ENCODE data around the gene FOXP2.

FOXP2 gene

GRCh38 chr7:114703677-114704076 lies 289.1 kb downstream of the FOXP2 start:
- in situ Hi-C loops (cut with HindIII; ENCODE audit: low sequenced_read_pairs) = no loop called here

- in situ Hi-C loops (cut with HindIII; ENCODE audit: low sequenced_read_pairs) = no loop called here
These were observed 294.0 kb downstream of the FOXP2 start for GRCh38 chr7:114708646-114709045.

- in situ Hi-C loops (cut with HindIII; ENCODE audit: low sequenced_read_pairs) = no loop called here
These were observed 295.9 kb downstream of the FOXP2 start for GRCh38 chr7:114710499-114710898.

DNA sequence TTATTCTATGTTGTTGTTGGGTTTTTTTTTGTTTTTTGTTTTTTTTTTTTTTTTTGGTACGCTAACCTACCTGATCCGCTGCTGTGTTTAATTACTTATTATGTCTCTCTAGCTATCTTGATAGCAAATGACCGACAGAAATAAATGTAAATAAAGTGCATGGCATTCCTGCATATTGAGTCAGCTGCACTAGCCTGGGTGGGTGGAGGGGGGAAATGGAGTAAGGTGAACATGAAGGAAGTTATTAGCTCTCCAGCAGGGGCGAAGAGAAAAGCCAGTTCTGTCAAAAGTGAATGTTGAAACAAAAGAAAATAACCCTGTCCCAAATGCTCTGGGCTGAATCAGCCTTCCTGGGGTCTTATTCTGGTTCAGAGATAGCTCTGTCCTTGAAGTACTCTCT lies 296.6 kb downstream of the FOXP2 start:
- in situ Hi-C loops (cut with HindIII; ENCODE audit: low sequenced_read_pairs) = no loop called here

- in situ Hi-C loops (cut with HindIII; ENCODE audit: low sequenced_read_pairs) = no loop called here
These were observed 301.3 kb downstream of the FOXP2 start for GRCh38 chr7:114715907-114716306.

DNA sequence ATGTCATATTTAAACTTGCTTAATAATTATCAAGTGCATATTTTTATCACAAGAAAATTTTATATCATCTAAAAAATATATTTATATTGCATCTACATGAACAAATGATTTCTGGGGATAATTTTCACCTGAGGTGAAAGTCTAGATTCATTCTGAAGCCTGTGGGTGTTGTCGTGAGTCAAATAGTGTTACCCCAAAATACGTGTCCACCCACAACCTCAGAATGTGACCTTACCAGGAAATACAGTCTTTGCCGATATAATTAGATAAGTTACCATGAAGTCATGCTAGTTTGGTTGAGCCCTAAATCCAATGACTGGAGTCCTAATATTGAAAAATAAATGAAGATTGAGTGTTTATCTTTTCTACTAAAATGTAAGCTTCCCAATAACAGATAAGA lies 304.2 kb downstream of the FOXP2 start:
- in situ Hi-C loops (cut with HindIII; ENCODE audit: low sequenced_read_pairs) = no loop called here

GRCh38 chr7:114720725-114721124 lies 306.1 kb downstream of the FOXP2 start:
- in situ Hi-C loops (cut with HindIII; ENCODE audit: low sequenced_read_pairs) = no loop called here

DNA sequence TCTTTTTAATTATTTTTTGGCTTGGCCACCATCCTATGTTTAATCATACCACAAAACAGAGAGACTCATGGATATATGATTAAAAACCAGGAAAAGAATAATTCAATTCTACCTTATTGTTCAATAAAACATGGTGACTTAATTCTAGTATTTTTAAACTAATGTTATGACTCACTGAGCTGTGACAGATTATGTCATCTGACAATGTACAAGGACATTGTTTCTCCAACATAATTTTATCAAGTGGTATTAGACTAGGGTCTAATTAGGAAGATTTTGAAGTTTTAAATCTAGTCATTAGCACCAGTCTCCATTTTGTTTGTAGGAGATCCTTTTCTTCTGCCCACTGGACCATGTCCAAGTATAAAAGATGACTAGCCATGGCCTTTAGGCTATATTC lies 307.9 kb downstream of the FOXP2 start:
- in situ Hi-C loops (cut with HindIII; ENCODE audit: low sequenced_read_pairs) = no loop called here

- in situ Hi-C loops (cut with HindIII; ENCODE audit: low sequenced_read_pairs) = no loop called here
These were observed 308.7 kb downstream of the FOXP2 start for GRCh38 chr7:114723308-114723707.

DNA sequence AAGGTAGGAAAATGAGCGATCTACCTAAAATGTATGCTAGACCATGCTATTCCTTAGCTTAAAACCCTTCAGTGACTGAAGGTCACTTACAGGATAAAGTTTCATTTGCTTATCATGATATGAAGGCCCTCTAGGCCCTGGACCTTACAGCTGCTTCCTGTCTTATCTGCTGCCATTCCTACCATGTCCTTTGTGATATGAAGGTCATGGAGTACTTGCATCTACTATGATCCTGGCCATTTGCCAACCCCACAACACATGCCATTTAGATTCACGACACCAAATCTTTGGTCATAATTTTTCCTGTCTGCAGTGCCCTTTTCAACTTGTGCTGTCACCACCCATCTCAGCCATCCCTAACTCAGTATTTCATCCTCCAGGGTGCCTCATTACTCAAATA lies 325.5 kb downstream of the FOXP2 start:
- in situ Hi-C loops (cut with HindIII; ENCODE audit: low sequenced_read_pairs) = no loop called here

- in situ Hi-C loops (cut with HindIII; ENCODE audit: low sequenced_read_pairs) = no loop called here
These were observed 326.3 kb downstream of the FOXP2 start for GRCh38 chr7:114740941-114741340.

- in situ Hi-C loops (cut with HindIII; ENCODE audit: low sequenced_read_pairs) = no loop called here
These were observed 327.3 kb downstream of the FOXP2 start for GRCh38 chr7:114741911-114742310.
